Panc1 (cell line): ENCODE data around the gene CACTIN. TPM values are rescaled to one million over a fixed set of nuclear protein-coding genes. Genes with fewer than 3 reads are reported as not detected.

Experiments
- ATAC-seq: fragments of 200-7000 bp; cut with Tn5 transposase; 2 replicates; pipeline ENCODE4 v1.9.1; 2020; ENCODE audit warnings: mild to moderate bottlenecking, moderate library complexity
- BruUV-seq: library from RNA; stranded (reverse); fragments of 400-500 nt; replicated peaks from 2 replicates; lab custom pipeline; 2021; lab: Mats Ljungman, UMichigan
- CTCF ChIA-PET: fragments of 300-600 bp; sonication (Branson Sonifier 250); formaldehyde crosslinking; loops from one replicate; lab custom pipeline; 2022; ENCODE audit warnings: antibody characterized with exemption; lab: Charles Lee
- POLR2A ChIA-PET: fragments of 300-600 bp; sonication (Branson Sonifier 250); formaldehyde crosslinking; loops from one replicate; lab custom pipeline; 2022; ENCODE audit warnings: antibody characterized with exemption; lab: Charles Lee
- DNase-seq: peaks from one replicate; pipeline ENCODE4 v3.0.0-alpha.2; 2010; ENCODE audit warnings: low read depth, low spot score
- H3K27ac ChIP-seq: 2 replicates; pipeline ENCODE4 v1.5.1; 2011; ENCODE audit warnings: mild to moderate bottlenecking, low read length, inconsistent platforms
- H3K27me3 ChIP-seq: fragments of 200-500 bp; sonication (Bioruptor generic); 2 replicates; pipeline ENCODE4 v1.6.0; 2014; ENCODE audit warnings: low read length, inconsistent platforms; ENCODE audit not compliant: control insufficient read depth, insufficient read depth
- H3K36me3 ChIP-seq: fragments of 200-500 bp; sonication (Bioruptor generic); 2 replicates; pipeline ENCODE4 v1.5.1; 2014; ENCODE audit warnings: inconsistent platforms, mild to moderate bottlenecking, low read length, moderate library complexity; ENCODE audit not compliant: control insufficient read depth, insufficient read depth
- H3K4me1 ChIP-seq: 2 replicates; pipeline ENCODE4 v1.5.1; 2011; ENCODE audit warnings: inconsistent platforms, mild to moderate bottlenecking, low read length, moderate library complexity; ENCODE audit not compliant: control insufficient read depth, insufficient read depth
- H3K4me3 ChIP-seq, 2 experiments: 2 replicates each; pipeline ENCODE4 v1.5.1; 2011 to 2012; ENCODE audit warnings: low read depth in 2 of 2, low read length in 2 of 2, mild to moderate bottlenecking in 2 of 2, inconsistent platforms in 1 of 2, moderate library complexity in 1 of 2
- H3K9me3 ChIP-seq: fragments of 200-500 bp; sonication (Bioruptor generic); 2 replicates; pipeline ENCODE4 v1.5.1; 2014; ENCODE audit warnings: low read depth, mild to moderate bottlenecking, inconsistent platforms, low read length, moderate library complexity; ENCODE audit not compliant: control insufficient read depth, insufficient read depth
- CTCF ChIP-seq: fragments of 450-650 bp; IDR thresholded peaks from 2 replicates; pipeline ENCODE4 v1.5.1; 2017; ENCODE audit warnings: mild to moderate bottlenecking
- POLR2AphosphoS5 ChIP-seq: IDR thresholded peaks from 2 replicates; pipeline ENCODE4 v1.6.1; 2012; ENCODE audit warnings: mild to moderate bottlenecking, low read depth, low read length, moderate library complexity
- SIN3A ChIP-seq: IDR thresholded peaks from 2 replicates; pipeline ENCODE4 v1.6.1; 2012; ENCODE audit warnings: low read depth, mild to moderate bottlenecking, low read length, moderate library complexity, borderline replicate concordance; ENCODE audit not compliant: insufficient read depth
- TCF7L2 ChIP-seq: IDR thresholded peaks from 2 replicates; pipeline ENCODE4 v1.6.1; 2011; ENCODE audit warnings: mild to moderate bottlenecking, low read depth, low read length, inconsistent platforms
- in situ Hi-C: cut with HindIII; loops from 2 replicates; pipeline ENCODE4 v1.10.0; 2016; ENCODE audit warnings: low sequenced_read_pairs, low pct_unique_long_range_greater_than_20kb
- intact Hi-C: fragments of 100-400 bp; cut with micrococcal nuclease; formaldehyde crosslinking; loops from one replicate; pipeline ENCODE4 v1.10.0; 2022; ENCODE audit not compliant: unreplicated experiment
- total RNA-seq: library from RNA; stranded (reverse); gene quantifications from one replicate; pipeline ENCODE4 v1.2.1, GENCODE V29; 2021; ENCODE audit not compliant: unreplicated experiment
- TF ChIP-seq, protein P1 (sequence below), 2 experiments: IDR thresholded peaks; 2 replicates each; pipeline ENCODE4 v1.6.1; 2011 to 2012; ENCODE audit warnings: low read depth in 2 of 2, control low read depth in 1 of 2, low read length in 1 of 2, mild to moderate bottlenecking in 1 of 2, moderate library complexity in 1 of 2; ENCODE audit not compliant: insufficient read depth in 1 of 2

The CACTIN gene
- total RNA-seq, 1 experiment from 2014 or later: 25.2 TPM

DNA sequence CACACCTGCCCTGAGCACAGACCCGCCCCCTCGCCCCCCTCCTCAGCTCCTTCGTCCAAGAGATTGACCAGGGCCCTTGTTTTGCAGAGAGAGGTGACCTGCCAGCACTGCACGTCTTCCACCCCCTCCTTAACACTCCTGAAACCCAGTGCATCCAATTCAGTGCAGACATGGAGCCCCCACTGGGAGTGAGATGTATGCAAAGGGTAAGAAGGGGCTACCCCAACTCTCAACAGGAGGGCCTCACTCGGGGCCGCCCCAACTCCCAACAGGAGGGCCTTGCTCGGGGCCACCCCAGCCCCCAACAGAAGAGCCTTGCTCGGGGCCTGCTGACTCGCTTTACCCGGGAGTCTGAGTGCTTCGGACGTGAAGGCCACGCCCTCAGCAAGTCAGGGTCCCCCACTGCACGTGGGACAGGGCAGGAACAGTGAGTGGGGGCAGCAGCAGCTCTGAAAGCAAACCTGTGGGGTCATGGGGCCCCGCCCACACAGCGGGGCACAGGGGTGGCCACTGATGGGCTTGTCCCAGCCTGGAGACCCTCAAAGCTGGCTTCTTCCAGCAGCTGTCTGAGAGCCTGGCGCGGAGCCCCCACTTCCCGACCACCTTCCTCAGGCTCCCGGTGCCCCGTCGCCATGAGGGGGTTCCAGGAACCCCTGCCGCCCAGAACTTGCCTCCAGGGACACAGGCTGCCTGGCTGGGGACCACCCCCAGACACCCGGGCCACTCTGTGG, 5.6 kb downstream of the CACTIN start:
- ATAC-seq: no peak
- Histone ChIP-seq H3K4me1 (peaks cover 6% of the 10 kb centered on the region), H3K4me3 (no peak overlapping the region), H3K27me3 (no peaks in the 10 kb centered on the region), H3K27ac (no peak overlapping the region), H3K9me3 (no peaks in the 10 kb centered on the region), H3K36me3 (peaks cover 1% of the 10 kb centered on the region; the same call in 1 of the 2 replicates)
- CTCF ChIA-PET: interaction anchor here (0.7 kb wide), 1 partner anchor 30 kb away, joined by 3 read pairs; no protein-coding TSS in a partner anchor
- no TSS peak for BruUV-seq
- POLR2A ChIA-PET: no interaction called here
- in situ Hi-C loops (no loop called here), intact Hi-C loops (no loop called here)
- TF ChIP-seq POLR2AphosphoS5 (no peak), TCF7L2 (no peak), CTCF (no peak)
- no peak for DNase-seq

- intact Hi-C loops: no loop called here
- CTCF ChIA-PET: no interaction called here
- ATAC-seq: peak; percentile 43
Observed at GRCh38 chr19:3620145-3620816, 6.3 kb downstream of the CACTIN start.

GRCh38 chr19:3619631-3620012, 7.0 kb downstream of the CACTIN start:
- DNase-seq: no peak
- no peak overlapping the region for H3K4me3 ChIP-seq
- H3K4me1 ChIP-seq: no peaks in the 10 kb centered on the region
- H3K9me3 ChIP-seq: no peaks in the 10 kb centered on the region
- intact Hi-C loops: no loop called here
- no peaks in the 10 kb centered on the region for H3K36me3 ChIP-seq
- no TSS peak for BruUV-seq
- H3K27ac ChIP-seq: no peak overlapping the region
- TF ChIP-seq POLR2AphosphoS5 (no peak), TCF7L2 (no peak), CTCF (no peak), SIN3A (no peak)
- TF ChIP-seq, protein P1, sequence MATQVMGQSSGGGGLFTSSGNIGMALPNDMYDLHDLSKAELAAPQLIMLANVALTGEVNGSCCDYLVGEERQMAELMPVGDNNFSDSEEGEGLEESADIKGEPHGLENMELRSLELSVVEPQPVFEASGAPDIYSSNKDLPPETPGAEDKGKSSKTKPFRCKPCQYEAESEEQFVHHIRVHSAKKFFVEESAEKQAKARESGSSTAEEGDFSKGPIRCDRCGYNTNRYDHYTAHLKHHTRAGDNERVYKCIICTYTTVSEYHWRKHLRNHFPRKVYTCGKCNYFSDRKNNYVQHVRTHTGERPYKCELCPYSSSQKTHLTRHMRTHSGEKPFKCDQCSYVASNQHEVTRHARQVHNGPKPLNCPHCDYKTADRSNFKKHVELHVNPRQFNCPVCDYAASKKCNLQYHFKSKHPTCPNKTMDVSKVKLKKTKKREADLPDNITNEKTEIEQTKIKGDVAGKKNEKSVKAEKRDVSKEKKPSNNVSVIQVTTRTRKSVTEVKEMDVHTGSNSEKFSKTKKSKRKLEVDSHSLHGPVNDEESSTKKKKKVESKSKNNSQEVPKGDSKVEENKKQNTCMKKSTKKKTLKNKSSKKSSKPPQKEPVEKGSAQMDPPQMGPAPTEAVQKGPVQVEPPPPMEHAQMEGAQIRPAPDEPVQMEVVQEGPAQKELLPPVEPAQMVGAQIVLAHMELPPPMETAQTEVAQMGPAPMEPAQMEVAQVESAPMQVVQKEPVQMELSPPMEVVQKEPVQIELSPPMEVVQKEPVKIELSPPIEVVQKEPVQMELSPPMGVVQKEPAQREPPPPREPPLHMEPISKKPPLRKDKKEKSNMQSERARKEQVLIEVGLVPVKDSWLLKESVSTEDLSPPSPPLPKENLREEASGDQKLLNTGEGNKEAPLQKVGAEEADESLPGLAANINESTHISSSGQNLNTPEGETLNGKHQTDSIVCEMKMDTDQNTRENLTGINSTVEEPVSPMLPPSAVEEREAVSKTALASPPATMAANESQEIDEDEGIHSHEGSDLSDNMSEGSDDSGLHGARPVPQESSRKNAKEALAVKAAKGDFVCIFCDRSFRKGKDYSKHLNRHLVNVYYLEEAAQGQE (IDR thresholded peaks at IDR 0.05; ENCODE audit: insufficient read depth in 1 of 2, low read depth in 2 of 2, low read length in 1 of 2): no peak
- ATAC-seq: no peak
- no peaks in the 10 kb centered on the region for H3K27me3 ChIP-seq
- CTCF ChIA-PET: no interaction called here
- in situ Hi-C loops: no loop called here
- POLR2A ChIA-PET: no interaction called here

More at GRCh38 chr19:3620145-3620816, 6.3 kb downstream of the CACTIN start:
- H3K27me3 ChIP-seq: no peaks in the 10 kb centered on the region
- in situ Hi-C loops: no loop called here
- POLR2A ChIA-PET: no interaction called here
- no peaks in the 10 kb centered on the region for H3K36me3 ChIP-seq
- no peak for TF ChIP-seq CTCF
- no peak for TF ChIP-seq POLR2AphosphoS5
- no TSS peak for BruUV-seq
- no peaks in the 10 kb centered on the region for H3K9me3 ChIP-seq
- DNase-seq: no peak
- peaks cover 3% of the 10 kb centered on the region for H3K4me1 ChIP-seq
- no peak overlapping the region for H3K27ac ChIP-seq
- no peak overlapping the region for H3K4me3 ChIP-seq
